Peyer's patch (tissue), 4 donors: Measurements from ENCODE around the gene PEX16.

Experiments used
- POLR2A ChIP-seq, 2 donors: fragments of 450-650 bp; IDR thresholded peaks; one replicate each; pipeline ENCODE4 v1.5.1; 2017; ENCODE audit warnings: antibody characterized with exemption in 2 of 2, mild to moderate bottlenecking in 2 of 2, moderate library complexity in 2 of 2
- TF ChIP-seq, protein P1 (sequence below), 6 experiments: fragments of 450-650 bp in 4 of 6; fragments of 200-600 bp in 2 of 6; sonication (generic) in 1 of 6; IDR thresholded peaks; one replicate each; pipeline ENCODE4 v1.5.1; 2017 to 2019; ENCODE audit warnings: antibody characterized with exemption in 6 of 6, mild to moderate bottlenecking in 3 of 6, moderate library complexity in 1 of 6

GRCh38 chr11:45894555-45895247 lies 23.0 kb downstream of the PEX16 start:
- TF ChIP-seq, protein P1, sequence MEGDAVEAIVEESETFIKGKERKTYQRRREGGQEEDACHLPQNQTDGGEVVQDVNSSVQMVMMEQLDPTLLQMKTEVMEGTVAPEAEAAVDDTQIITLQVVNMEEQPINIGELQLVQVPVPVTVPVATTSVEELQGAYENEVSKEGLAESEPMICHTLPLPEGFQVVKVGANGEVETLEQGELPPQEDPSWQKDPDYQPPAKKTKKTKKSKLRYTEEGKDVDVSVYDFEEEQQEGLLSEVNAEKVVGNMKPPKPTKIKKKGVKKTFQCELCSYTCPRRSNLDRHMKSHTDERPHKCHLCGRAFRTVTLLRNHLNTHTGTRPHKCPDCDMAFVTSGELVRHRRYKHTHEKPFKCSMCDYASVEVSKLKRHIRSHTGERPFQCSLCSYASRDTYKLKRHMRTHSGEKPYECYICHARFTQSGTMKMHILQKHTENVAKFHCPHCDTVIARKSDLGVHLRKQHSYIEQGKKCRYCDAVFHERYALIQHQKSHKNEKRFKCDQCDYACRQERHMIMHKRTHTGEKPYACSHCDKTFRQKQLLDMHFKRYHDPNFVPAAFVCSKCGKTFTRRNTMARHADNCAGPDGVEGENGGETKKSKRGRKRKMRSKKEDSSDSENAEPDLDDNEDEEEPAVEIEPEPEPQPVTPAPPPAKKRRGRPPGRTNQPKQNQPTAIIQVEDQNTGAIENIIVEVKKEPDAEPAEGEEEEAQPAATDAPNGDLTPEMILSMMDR (IDR thresholded peaks at IDR 0.05) = no peak
- no peak for TF ChIP-seq POLR2A (IDR thresholded peaks at IDR 0.05)
